A673 (cell line): ENCODE results near the gene PHACTR3.

ENCODE experiments used
- EZH2 ChIP-seq: fragments of 200-600 bp; sonication (generic); IDR thresholded peaks from 2 replicates; pipeline ENCODE4 v1.6.1; 2017; ENCODE audit warnings: borderline replicate concordance, low read depth, mild to moderate bottlenecking, mixed read lengths, antibody characterized with exemption, low read length; ENCODE audit not compliant: poor library complexity, severe bottlenecking
- TF ChIP-seq, protein P1 (sequence below): fragments of 300-800, 200-600 bp; sonication (generic); conservative IDR thresholded peaks from 2 replicates; pipeline ENCODE4 v1.5.1; 2017; ENCODE audit warnings: low read depth, mild to moderate bottlenecking, antibody characterized with exemption, low read length, moderate library complexity, mixed read lengths

DNA sequence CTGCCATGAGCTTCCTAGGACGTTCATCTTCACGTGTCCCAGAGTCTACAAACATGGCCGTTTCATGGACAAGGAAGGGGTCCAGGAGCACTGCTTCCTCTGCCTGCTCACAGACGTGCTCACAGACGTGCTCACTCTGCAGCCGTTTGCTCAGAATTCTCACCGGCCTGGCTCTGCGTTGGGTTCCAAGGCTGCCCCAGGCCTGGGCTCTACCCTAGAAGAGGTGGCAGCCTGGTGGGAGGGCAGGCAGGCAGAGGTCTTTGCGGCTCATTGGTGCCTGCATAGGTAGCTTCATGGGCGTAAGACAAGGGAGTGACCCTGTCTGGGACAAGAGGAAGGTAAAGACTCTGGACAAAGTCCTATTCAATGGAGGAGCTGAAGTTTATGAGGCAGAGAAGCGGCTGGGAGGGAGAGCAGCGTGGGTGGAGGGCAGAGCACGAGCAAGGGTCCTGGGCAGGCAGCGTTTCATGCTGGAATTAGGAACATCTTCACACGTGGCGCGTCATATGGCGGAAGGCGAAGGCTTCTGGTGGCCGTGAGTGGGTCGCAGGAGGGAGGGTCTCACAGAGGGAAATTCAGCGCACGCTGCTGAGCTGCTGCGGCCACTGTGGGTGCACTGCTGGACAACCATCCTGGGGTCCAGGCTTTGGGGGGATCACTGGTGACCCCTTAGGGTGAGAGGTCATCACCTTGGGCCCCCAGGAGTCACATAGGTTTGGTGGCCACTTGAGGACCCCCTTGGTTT is 138.2 kb downstream of the PHACTR3 start:
- TF ChIP-seq, protein P1, sequence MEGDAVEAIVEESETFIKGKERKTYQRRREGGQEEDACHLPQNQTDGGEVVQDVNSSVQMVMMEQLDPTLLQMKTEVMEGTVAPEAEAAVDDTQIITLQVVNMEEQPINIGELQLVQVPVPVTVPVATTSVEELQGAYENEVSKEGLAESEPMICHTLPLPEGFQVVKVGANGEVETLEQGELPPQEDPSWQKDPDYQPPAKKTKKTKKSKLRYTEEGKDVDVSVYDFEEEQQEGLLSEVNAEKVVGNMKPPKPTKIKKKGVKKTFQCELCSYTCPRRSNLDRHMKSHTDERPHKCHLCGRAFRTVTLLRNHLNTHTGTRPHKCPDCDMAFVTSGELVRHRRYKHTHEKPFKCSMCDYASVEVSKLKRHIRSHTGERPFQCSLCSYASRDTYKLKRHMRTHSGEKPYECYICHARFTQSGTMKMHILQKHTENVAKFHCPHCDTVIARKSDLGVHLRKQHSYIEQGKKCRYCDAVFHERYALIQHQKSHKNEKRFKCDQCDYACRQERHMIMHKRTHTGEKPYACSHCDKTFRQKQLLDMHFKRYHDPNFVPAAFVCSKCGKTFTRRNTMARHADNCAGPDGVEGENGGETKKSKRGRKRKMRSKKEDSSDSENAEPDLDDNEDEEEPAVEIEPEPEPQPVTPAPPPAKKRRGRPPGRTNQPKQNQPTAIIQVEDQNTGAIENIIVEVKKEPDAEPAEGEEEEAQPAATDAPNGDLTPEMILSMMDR, result no peak
- TF ChIP-seq EZH2, result no peak
